ENCODE measurements around the gene HMGN3.

The HMGN3 gene

GRCh38 chr6:79188107-79188506 is 46.4 kb downstream of the HMGN3 start:
- no peak for TF ChIP-seq ZNF274 (IDR thresholded peaks at IDR 0.05; ENCODE audit: low read depth, low read length)
- no peak for TF ChIP-seq YY1 (IDR thresholded peaks at IDR 0.05; ENCODE audit: insufficient read depth, insufficient read length)
- no peak for TF ChIP-seq SUZ12 (IDR thresholded peaks at IDR 0.05; ENCODE audit: extremely low read depth, insufficient read depth, insufficient read length)
- Histone ChIP-seq H3K9ac (ENCODE audit: insufficient read length, low read depth) (no peak overlapping the region), H3K4me3 (ENCODE audit: insufficient read length, low read depth) (no peak overlapping the region), H3K9me3 (ENCODE audit: insufficient read depth, low read length) (peaks cover 21% of the 10 kb centered on the region), H3K27me3 (ENCODE audit: insufficient read depth, insufficient read length) (no peaks in the 10 kb centered on the region), H3K4me1 (ENCODE audit: insufficient read depth, insufficient read length) (no peaks in the 10 kb centered on the region), H3K36me3 (ENCODE audit: insufficient read depth, insufficient read length, low read length) (no peaks in the 10 kb centered on the region)
- DNase-seq (ENCODE audit: low read depth, low spot score), result no peak

- no peak for DNase-seq (ENCODE audit: low read depth, low spot score)
- no peak overlapping the region for H3K9ac ChIP-seq (ENCODE audit: insufficient read length, low read depth)
- H3K4me3 ChIP-seq (ENCODE audit: insufficient read length, low read depth), result no peak overlapping the region
- peaks cover 10% of the 10 kb centered on the region for H3K9me3 ChIP-seq (ENCODE audit: insufficient read depth, low read length)
- H3K4me1 ChIP-seq (ENCODE audit: insufficient read depth, insufficient read length), result no peaks in the 10 kb centered on the region
- no peaks in the 10 kb centered on the region for H3K27me3 ChIP-seq (ENCODE audit: insufficient read depth, insufficient read length)
- TF ChIP-seq SUZ12 (IDR thresholded peaks at IDR 0.05; ENCODE audit: extremely low read depth, insufficient read depth, insufficient read length), result no peak
- no peak for TF ChIP-seq YY1 (IDR thresholded peaks at IDR 0.05; ENCODE audit: insufficient read depth, insufficient read length)
- TF ChIP-seq ZNF274 (IDR thresholded peaks at IDR 0.05; ENCODE audit: low read depth, low read length), result no peak
- no peaks in the 10 kb centered on the region for H3K36me3 ChIP-seq (ENCODE audit: insufficient read depth, insufficient read length, low read length)
Measured at GRCh38 chr6:79186564-79186963, 47.9 kb downstream of the HMGN3 start.

GRCh38 chr6:79184641-79185040 is 49.8 kb downstream of the HMGN3 start:
- no peaks in the 10 kb centered on the region for H3K27me3 ChIP-seq (ENCODE audit: insufficient read depth, insufficient read length)
- no peak for TF ChIP-seq ZNF274 (IDR thresholded peaks at IDR 0.05; ENCODE audit: low read depth, low read length)
- no peak for TF ChIP-seq YY1 (IDR thresholded peaks at IDR 0.05; ENCODE audit: insufficient read depth, insufficient read length)
- TF ChIP-seq SUZ12 (IDR thresholded peaks at IDR 0.05; ENCODE audit: extremely low read depth, insufficient read depth, insufficient read length), result no peak
- no peak overlapping the region for H3K9ac ChIP-seq (ENCODE audit: insufficient read length, low read depth)
- no peaks in the 10 kb centered on the region for H3K9me3 ChIP-seq (ENCODE audit: insufficient read depth, low read length)
- H3K36me3 ChIP-seq (ENCODE audit: insufficient read depth, insufficient read length, low read length), result no peaks in the 10 kb centered on the region
- no peak overlapping the region for H3K4me3 ChIP-seq (ENCODE audit: insufficient read length, low read depth)
- DNase-seq (ENCODE audit: low read depth, low spot score), result no peak
- no peaks in the 10 kb centered on the region for H3K4me1 ChIP-seq (ENCODE audit: insufficient read depth, insufficient read length)

- Histone ChIP-seq H3K4me1 (ENCODE audit: insufficient read depth, insufficient read length) (no peaks in the 10 kb centered on the region), H3K36me3 (ENCODE audit: insufficient read depth, insufficient read length, low read length) (no peaks in the 10 kb centered on the region), H3K9ac (ENCODE audit: insufficient read length, low read depth) (no peak overlapping the region), H3K9me3 (ENCODE audit: insufficient read depth, low read length) (no peaks in the 10 kb centered on the region), H3K4me3 (ENCODE audit: insufficient read length, low read depth) (no peak overlapping the region), H3K27me3 (ENCODE audit: insufficient read depth, insufficient read length) (no peaks in the 10 kb centered on the region)
- TF ChIP-seq SUZ12 (IDR thresholded peaks at IDR 0.05; ENCODE audit: extremely low read depth, insufficient read depth, insufficient read length) (no peak), ZNF274 (IDR thresholded peaks at IDR 0.05; ENCODE audit: low read depth, low read length) (no peak), YY1 (IDR thresholded peaks at IDR 0.05; ENCODE audit: insufficient read depth, insufficient read length) (no peak)
- DNase-seq (ENCODE audit: low read depth, low spot score), result no peak
Measured at GRCh38 chr6:79184086-79184485, 50.4 kb downstream of the HMGN3 start.

GRCh38 chr6:79180052-79180451 is 54.4 kb downstream of the HMGN3 start:
- Histone ChIP-seq H3K36me3 (ENCODE audit: insufficient read depth, insufficient read length, low read length) (no peaks in the 10 kb centered on the region), H3K9ac (ENCODE audit: insufficient read length, low read depth) (no peak overlapping the region), H3K4me1 (ENCODE audit: insufficient read depth, insufficient read length) (no peaks in the 10 kb centered on the region), H3K4me3 (ENCODE audit: insufficient read length, low read depth) (no peak overlapping the region), H3K9me3 (ENCODE audit: insufficient read depth, low read length) (peaks cover 8% of the 10 kb centered on the region), H3K27me3 (ENCODE audit: insufficient read depth, insufficient read length) (no peaks in the 10 kb centered on the region)
- DNase-seq (ENCODE audit: low read depth, low spot score), result no peak
- TF ChIP-seq YY1 (IDR thresholded peaks at IDR 0.05; ENCODE audit: insufficient read depth, insufficient read length), result no peak
- TF ChIP-seq ZNF274 (IDR thresholded peaks at IDR 0.05; ENCODE audit: low read depth, low read length), result no peak
- TF ChIP-seq SUZ12 (IDR thresholded peaks at IDR 0.05; ENCODE audit: extremely low read depth, insufficient read depth, insufficient read length), result no peak

- Histone ChIP-seq H3K27me3 (ENCODE audit: insufficient read depth, insufficient read length) (no peaks in the 10 kb centered on the region), H3K4me3 (ENCODE audit: insufficient read length, low read depth) (no peak overlapping the region), H3K9ac (ENCODE audit: insufficient read length, low read depth) (no peak overlapping the region), H3K36me3 (ENCODE audit: insufficient read depth, insufficient read length, low read length) (no peaks in the 10 kb centered on the region), H3K4me1 (ENCODE audit: insufficient read depth, insufficient read length) (no peaks in the 10 kb centered on the region), H3K9me3 (ENCODE audit: insufficient read depth, low read length) (peaks cover 8% of the 10 kb centered on the region)
- TF ChIP-seq YY1 (IDR thresholded peaks at IDR 0.05; ENCODE audit: insufficient read depth, insufficient read length), result no peak
- TF ChIP-seq SUZ12 (IDR thresholded peaks at IDR 0.05; ENCODE audit: extremely low read depth, insufficient read depth, insufficient read length), result no peak
- no peak for TF ChIP-seq ZNF274 (IDR thresholded peaks at IDR 0.05; ENCODE audit: low read depth, low read length)
- DNase-seq (ENCODE audit: low read depth, low spot score), result no peak
Measured at GRCh38 chr6:79173378-79173777, 61.1 kb downstream of the HMGN3 start.

- DNase-seq (ENCODE audit: low read depth, low spot score), result no peak
- no peak overlapping the region for H3K9ac ChIP-seq (ENCODE audit: insufficient read length, low read depth)
- H3K36me3 ChIP-seq (ENCODE audit: insufficient read depth, insufficient read length, low read length), result no peaks in the 10 kb centered on the region
- H3K4me3 ChIP-seq (ENCODE audit: insufficient read length, low read depth), result no peak overlapping the region
- TF ChIP-seq ZNF274 (IDR thresholded peaks at IDR 0.05; ENCODE audit: low read depth, low read length) (no peak), YY1 (IDR thresholded peaks at IDR 0.05; ENCODE audit: insufficient read depth, insufficient read length) (no peak), SUZ12 (IDR thresholded peaks at IDR 0.05; ENCODE audit: extremely low read depth, insufficient read depth, insufficient read length) (no peak)
- no peaks in the 10 kb centered on the region for H3K27me3 ChIP-seq (ENCODE audit: insufficient read depth, insufficient read length)
- no peaks in the 10 kb centered on the region for H3K4me1 ChIP-seq (ENCODE audit: insufficient read depth, insufficient read length)
- peaks cover under 1% of the 10 kb centered on the region for H3K9me3 ChIP-seq (ENCODE audit: insufficient read depth, low read length)
Measured at GRCh38 chr6:79170959-79171358, 63.5 kb downstream of the HMGN3 start.

Data from NT2/D1 (cell line).